HCT116 (cell line): ENCODE data around the gene SCGB1A1. TPM values are rescaled to one million over a fixed set of nuclear protein-coding genes. Genes with fewer than 3 reads are reported as not detected.

ENCODE experiments used
- ATAC-seq: fragments of 200-7000 bp; cut with Tn5 transposase; 2 replicates; pipeline ENCODE4 v1.9.1; 2020; ENCODE audit warnings: mild to moderate bottlenecking, moderate library complexity
- BruUV-seq: library from RNA; stranded (reverse); fragments of 400-500 nt; replicated peaks from 2 replicates; lab custom pipeline; 2021; lab: Mats Ljungman, UMichigan
- CTCF ChIA-PET: fragments of 300-600 bp; sonication (Branson Sonifier 250); formaldehyde crosslinking; loops from one replicate; lab custom pipeline; 2021; ENCODE audit warnings: antibody characterized with exemption; lab: Charles Lee
- POLR2A ChIA-PET: fragments of 300-600, 350-600 bp; sonication (Branson Sonifier 250); formaldehyde crosslinking; loops from one replicate; lab custom pipeline; 2021; ENCODE audit warnings: antibody characterized with exemption; lab: Charles Lee
- RAD21 ChIA-PET, 2 experiments: fragments of 300-600 bp; sonication (Branson Sonifier 250); formaldehyde crosslinking; loops; one replicate each; lab custom pipeline; 2023; ENCODE audit warnings: low total read pairs in 2 of 2; ENCODE audit not compliant: uncharacterized antibody in 2 of 2, unreplicated experiment in 2 of 2, low non-redundant PET in 1 of 2; lab: Charles Lee
- DNase-seq: peaks from one replicate; pipeline ENCODE4 v3.0.0-alpha.2; 2010; ENCODE audit warnings: low read depth, low spot score
- H2AFZ ChIP-seq: fragments of 200-600 bp; shearing (Covaris generic), sonication (generic); 2 replicates; pipeline ENCODE4 v1.6.1; 2017; ENCODE audit warnings: low read depth, mixed run types, mixed read lengths, antibody characterized with exemption, low read length; ENCODE audit not compliant: poor library complexity, severe bottlenecking
- H3K27ac ChIP-seq: 2 replicates; pipeline ENCODE4 v1.5.1; 2012; ENCODE audit warnings: low read depth, low read length
- H3K27me3 ChIP-seq: fragments of 200-600 bp; sonication (generic); 2 replicates; pipeline ENCODE4 v1.6.1; 2016; ENCODE audit warnings: mixed run types, low read length, mixed read lengths; ENCODE audit not compliant: insufficient read depth
- H3K36me3 ChIP-seq, 2 experiments: fragments of 200-500 bp in 1 of 2; fragments of 200-600 bp in 1 of 2; sonication (Bioruptor generic) in 1 of 2; sonication (generic) in 1 of 2; 2 replicates each; pipeline versions ENCODE4 v1.5.1 to v1.6.1; 2014 to 2016; ENCODE audit warnings: low read length in 2 of 2, inconsistent platforms in 1 of 2, mixed read lengths in 1 of 2, mixed run types in 1 of 2; ENCODE audit not compliant: insufficient read depth in 2 of 2, control insufficient read depth in 1 of 2
- H3K4me1 ChIP-seq, 2 experiments: fragments of 200-600 bp in 1 of 2; sonication (generic) in 1 of 2; 2 replicates each; pipeline versions ENCODE4 v1.5.1 to v1.6.1; 2012 to 2017; ENCODE audit warnings: low read length in 2 of 2, inconsistent platforms in 1 of 2, mild to moderate bottlenecking in 1 of 2, mixed read lengths in 1 of 2, mixed run types in 1 of 2, moderate library complexity in 1 of 2; ENCODE audit not compliant: insufficient read depth in 2 of 2, control insufficient read depth in 1 of 2
- H3K4me2 ChIP-seq: fragments of 200-600 bp; sonication (generic); 2 replicates; pipeline ENCODE4 v1.6.1; 2017; ENCODE audit warnings: mixed run types, low read length, mixed read lengths
- H3K4me3 ChIP-seq, 2 experiments: fragments of 200-600 bp in 1 of 2; sonication (generic) in 1 of 2; replicated peaks in 1 of 2; 2 replicates each; pipeline ENCODE4 v1.5.1; 2011 to 2016; ENCODE audit warnings: low read length in 2 of 2, control low read depth in 1 of 2, low read depth in 1 of 2, mild to moderate bottlenecking in 1 of 2, mixed read lengths in 1 of 2, mixed run types in 1 of 2
- H3K79me2 ChIP-seq: fragments of 200-600 bp; sonication (generic); 2 replicates; pipeline ENCODE4 v1.6.1; 2017; ENCODE audit warnings: mild to moderate bottlenecking, mixed run types, low read length, moderate library complexity, mixed read lengths; ENCODE audit not compliant: insufficient read depth
- H3K9ac ChIP-seq: fragments of 200-600 bp; sonication (generic); 2 replicates; pipeline ENCODE4 v1.6.1; 2016; ENCODE audit warnings: low read length, mixed read lengths
- H3K9me2 ChIP-seq: fragments of 200-600 bp; sonication (generic), shearing (Covaris generic); 2 replicates; pipeline ENCODE4 v1.6.1; 2017; ENCODE audit warnings: mixed run types, mild to moderate bottlenecking, moderate library complexity; ENCODE audit not compliant: insufficient read depth
- H3K9me3 ChIP-seq, 2 experiments: fragments of 200-500 bp in 1 of 2; fragments of 200-600 bp in 1 of 2; sonication (Bioruptor generic) in 1 of 2; sonication (generic) in 1 of 2; 2 replicates each; pipeline ENCODE4 v1.6.1; 2014 to 2017; ENCODE audit warnings: low read length in 2 of 2, mixed read lengths in 2 of 2, inconsistent platforms in 1 of 2, low read depth in 1 of 2, mild to moderate bottlenecking in 1 of 2, mixed run types in 1 of 2, moderate library complexity in 1 of 2; ENCODE audit not compliant: control insufficient read depth in 1 of 2, insufficient read depth in 1 of 2
- H4K20me1 ChIP-seq: fragments of 200-600 bp; sonication (generic), shearing (Covaris generic); 2 replicates; pipeline ENCODE4 v1.6.1; 2017; ENCODE audit warnings: mixed run types, mild to moderate bottlenecking, moderate library complexity; ENCODE audit not compliant: insufficient read depth
- CBX3 ChIP-seq: IDR thresholded peaks from 2 replicates; pipeline ENCODE4 v1.6.1; 2012; ENCODE audit warnings: low read depth
- CEBPB ChIP-seq: IDR thresholded peaks from 2 replicates; pipeline ENCODE4 v1.6.1; 2012; ENCODE audit warnings: low read depth
- CTCF ChIP-seq, 3 experiments: fragments of 200-600 bp in 1 of 3; sonication (generic) in 1 of 3; IDR thresholded peaks in 2 of 3; conservative IDR thresholded peaks in 1 of 3; 2 replicates each; pipeline ENCODE4 v1.5.1; 2012 to 2017; ENCODE audit warnings: low read depth in 2 of 3, low read length in 2 of 3, antibody characterized with exemption in 1 of 3, borderline replicate concordance in 1 of 3, control low read depth in 1 of 3, mild to moderate bottlenecking in 1 of 3, mixed read lengths in 1 of 3, mixed run types in 1 of 3, moderate library complexity in 1 of 3; ENCODE audit not compliant: insufficient read depth in 1 of 3
- EGR1 ChIP-seq: IDR thresholded peaks from 2 replicates; pipeline ENCODE4 v1.6.1; 2012; ENCODE audit warnings: low read depth
- ELF1 ChIP-seq: IDR thresholded peaks from 2 replicates; pipeline ENCODE4 v1.6.1; 2012; ENCODE audit warnings: low read depth, borderline replicate concordance
- EZH2 ChIP-seq: fragments of 200-600 bp; sonication (generic); IDR thresholded peaks from 2 replicates; pipeline ENCODE4 v1.6.1; 2017; ENCODE audit warnings: antibody characterized with exemption, mixed run types
- EZH2phosphoT487 ChIP-seq: fragments of 200-600 bp; IDR thresholded peaks from 2 replicates; pipeline ENCODE4 v1.6.1; 2018; ENCODE audit warnings: antibody characterized with exemption, borderline replicate concordance
- FOSL1 ChIP-seq: IDR thresholded peaks from 2 replicates; pipeline ENCODE4 v1.6.1; 2012; ENCODE audit warnings: low read depth
- JUND ChIP-seq: IDR thresholded peaks from 2 replicates; pipeline ENCODE4 v1.6.1; 2012
- MAX ChIP-seq: IDR thresholded peaks from 2 replicates; pipeline ENCODE4 v1.6.1; 2012
- POLR2A ChIP-seq: IDR thresholded peaks from 2 replicates; pipeline ENCODE4 v1.7.0; 2011; ENCODE audit warnings: borderline replicate concordance; ENCODE audit not compliant: insufficient read depth, insufficient read length; ENCODE audit errors: extremely low read depth
- POLR2AphosphoS5 ChIP-seq: IDR thresholded peaks from 2 replicates; pipeline ENCODE4 v1.6.1; 2011; ENCODE audit warnings: mild to moderate bottlenecking, low read depth, low read length, moderate library complexity
- REST ChIP-seq: IDR thresholded peaks from 2 replicates; pipeline ENCODE4 v1.6.1; 2012; ENCODE audit warnings: low read depth
- SP1 ChIP-seq: IDR thresholded peaks from 2 replicates; pipeline ENCODE4 v1.6.1; 2012; ENCODE audit warnings: low read depth
- SRF ChIP-seq: IDR thresholded peaks from 2 replicates; pipeline ENCODE4 v1.6.1; 2012; ENCODE audit warnings: low read depth
- TCF7L2 ChIP-seq: IDR thresholded peaks from 2 replicates; pipeline ENCODE4 v1.7.0; 2011; ENCODE audit warnings: borderline replicate concordance, inconsistent platforms; ENCODE audit not compliant: insufficient read depth, insufficient read length; ENCODE audit errors: extremely low read depth
- ZFX ChIP-seq: fragments of 450-650 bp; IDR thresholded peaks from 2 replicates; pipeline ENCODE4 v1.6.1; 2017
- ZNF274 ChIP-seq: fragments of 200-500 bp; sonication (Bioruptor generic); IDR thresholded peaks from 2 replicates; pipeline ENCODE4 v1.6.1; 2014; ENCODE audit warnings: mild to moderate bottlenecking, low read depth, low read length, inconsistent platforms
- intact Hi-C: fragments of 100-400 bp; cut with micrococcal nuclease; formaldehyde crosslinking; loops from 2 replicates; pipeline ENCODE4 v1.10.0; 2022
- total RNA-seq: library from RNA; stranded (reverse); gene quantifications from one replicate; pipeline ENCODE4 v1.2.1, GENCODE V29; 2021; ENCODE audit not compliant: unreplicated experiment

Gene SCGB1A1
- total RNA-seq, 1 experiment from 2014 or later: 2.0 TPM

- intact Hi-C loops: no loop called here
- Histone ChIP-seq H3K79me2 (no peaks in the 10 kb centered on the region), H3K4me3 (no peak overlapping the region), H2AFZ (no peak overlapping the region), H3K9ac (no peak overlapping the region), H3K9me3 (no peaks in the 10 kb centered on the region), H4K20me1 (no peaks in the 10 kb centered on the region), H3K4me2 (no peak overlapping the region), H3K36me3 (no peaks in the 10 kb centered on the region), H3K27me3 (no peaks in the 10 kb centered on the region), H3K9me2 (no peaks in the 10 kb centered on the region), H3K4me1 (peaks cover 11 to 14% of the 10 kb centered on the region in 2 experiments), H3K27ac (no peak overlapping the region)
- no TSS peak for BruUV-seq
- RAD21 ChIA-PET: interaction anchor here in 1 of 2 experiments (0.6 kb wide), 1 partner anchor 40 kb away, joined by 3 read pairs; no protein-coding TSS in a partner anchor
- DNase-seq (no peak), ATAC-seq (no peak)
- CTCF ChIA-PET: interaction anchor here (1.0 to 1.1 kb wide), 2 partner anchors 33 to 77 kb away, joined by 3 read pairs; no protein-coding TSS in a partner anchor
- no peak for TF ChIP-seq ZNF274
- TF ChIP-seq EGR1: no peak
- TF ChIP-seq EZH2: no peak
- TF ChIP-seq POLR2AphosphoS5: no peak
- no peak for TF ChIP-seq CBX3
- no peak for TF ChIP-seq SP1
- no peak for TF ChIP-seq EZH2phosphoT487
- TF ChIP-seq SRF: no peak
- no peak for TF ChIP-seq ZFX
- TF ChIP-seq FOSL1: no peak
- no peak for TF ChIP-seq CTCF (IDR thresholded peaks at IDR 0.05 in 2 of 3, conservative IDR thresholded peaks at IDR 0.05 in 1 of 3; ENCODE audit: borderline replicate concordance in 1 of 3, insufficient read depth in 1 of 3, low read depth in 2 of 3, low read length in 2 of 3)
- TF ChIP-seq REST: no peak
- TF ChIP-seq MAX: no peak
- TF ChIP-seq JUND: no peak
- TF ChIP-seq POLR2A: no peak
- TF ChIP-seq TCF7L2: no peak
- no peak for TF ChIP-seq CEBPB
- no peak for TF ChIP-seq ELF1
- POLR2A ChIA-PET: no interaction called here
These were observed 38.6 kb downstream of the SCGB1A1 start for GRCh38 chr11:62457478-62457877.
